ENCODE measurements around the gene CNOT11.

DNA sequence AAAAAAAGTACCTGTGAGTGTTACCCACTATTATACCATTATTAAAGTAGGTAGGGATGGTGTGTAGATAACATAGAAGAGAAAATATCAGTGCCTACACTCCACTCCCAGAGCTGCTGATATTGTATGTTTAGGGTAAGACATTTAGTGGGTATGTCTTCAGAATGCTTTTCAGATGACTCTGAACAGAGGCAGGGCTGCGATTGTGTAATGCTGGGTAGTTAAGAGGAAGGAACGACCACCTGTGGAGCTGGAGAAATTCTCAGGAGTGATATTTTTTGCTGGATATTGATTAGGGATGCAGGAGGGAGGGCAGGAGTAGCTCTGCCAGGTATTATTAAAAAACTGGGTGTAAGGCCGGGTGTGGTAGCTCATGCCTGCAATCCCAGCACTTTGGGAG lies 2.8 kb downstream of the CNOT11 start:
- TF ChIP-seq, protein P1, sequence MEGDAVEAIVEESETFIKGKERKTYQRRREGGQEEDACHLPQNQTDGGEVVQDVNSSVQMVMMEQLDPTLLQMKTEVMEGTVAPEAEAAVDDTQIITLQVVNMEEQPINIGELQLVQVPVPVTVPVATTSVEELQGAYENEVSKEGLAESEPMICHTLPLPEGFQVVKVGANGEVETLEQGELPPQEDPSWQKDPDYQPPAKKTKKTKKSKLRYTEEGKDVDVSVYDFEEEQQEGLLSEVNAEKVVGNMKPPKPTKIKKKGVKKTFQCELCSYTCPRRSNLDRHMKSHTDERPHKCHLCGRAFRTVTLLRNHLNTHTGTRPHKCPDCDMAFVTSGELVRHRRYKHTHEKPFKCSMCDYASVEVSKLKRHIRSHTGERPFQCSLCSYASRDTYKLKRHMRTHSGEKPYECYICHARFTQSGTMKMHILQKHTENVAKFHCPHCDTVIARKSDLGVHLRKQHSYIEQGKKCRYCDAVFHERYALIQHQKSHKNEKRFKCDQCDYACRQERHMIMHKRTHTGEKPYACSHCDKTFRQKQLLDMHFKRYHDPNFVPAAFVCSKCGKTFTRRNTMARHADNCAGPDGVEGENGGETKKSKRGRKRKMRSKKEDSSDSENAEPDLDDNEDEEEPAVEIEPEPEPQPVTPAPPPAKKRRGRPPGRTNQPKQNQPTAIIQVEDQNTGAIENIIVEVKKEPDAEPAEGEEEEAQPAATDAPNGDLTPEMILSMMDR (IDR thresholded peaks at IDR 0.05 in 2 of 3, conservative IDR thresholded peaks at IDR 0.05 in 1 of 3; ENCODE audit: borderline replicate concordance in 1 of 3, insufficient read depth in 1 of 3, low read depth in 2 of 3, low read length in 2 of 3), result no peak
- no peak for TF ChIP-seq POLR2AphosphoS5 (IDR thresholded peaks at IDR 0.05; ENCODE audit: low read depth, low read length)
- TF ChIP-seq POLR2A (IDR thresholded peaks at IDR 0.05; ENCODE audit: borderline replicate concordance, extremely low read depth, insufficient read depth, insufficient read length), result no peak
- TF ChIP-seq, protein P2, sequence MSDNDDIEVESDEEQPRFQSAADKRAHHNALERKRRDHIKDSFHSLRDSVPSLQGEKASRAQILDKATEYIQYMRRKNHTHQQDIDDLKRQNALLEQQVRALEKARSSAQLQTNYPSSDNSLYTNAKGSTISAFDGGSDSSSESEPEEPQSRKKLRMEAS (IDR thresholded peaks at IDR 0.05), result no peak
- TF ChIP-seq JUND (IDR thresholded peaks at IDR 0.05), result no peak
- TF ChIP-seq, protein P3, sequence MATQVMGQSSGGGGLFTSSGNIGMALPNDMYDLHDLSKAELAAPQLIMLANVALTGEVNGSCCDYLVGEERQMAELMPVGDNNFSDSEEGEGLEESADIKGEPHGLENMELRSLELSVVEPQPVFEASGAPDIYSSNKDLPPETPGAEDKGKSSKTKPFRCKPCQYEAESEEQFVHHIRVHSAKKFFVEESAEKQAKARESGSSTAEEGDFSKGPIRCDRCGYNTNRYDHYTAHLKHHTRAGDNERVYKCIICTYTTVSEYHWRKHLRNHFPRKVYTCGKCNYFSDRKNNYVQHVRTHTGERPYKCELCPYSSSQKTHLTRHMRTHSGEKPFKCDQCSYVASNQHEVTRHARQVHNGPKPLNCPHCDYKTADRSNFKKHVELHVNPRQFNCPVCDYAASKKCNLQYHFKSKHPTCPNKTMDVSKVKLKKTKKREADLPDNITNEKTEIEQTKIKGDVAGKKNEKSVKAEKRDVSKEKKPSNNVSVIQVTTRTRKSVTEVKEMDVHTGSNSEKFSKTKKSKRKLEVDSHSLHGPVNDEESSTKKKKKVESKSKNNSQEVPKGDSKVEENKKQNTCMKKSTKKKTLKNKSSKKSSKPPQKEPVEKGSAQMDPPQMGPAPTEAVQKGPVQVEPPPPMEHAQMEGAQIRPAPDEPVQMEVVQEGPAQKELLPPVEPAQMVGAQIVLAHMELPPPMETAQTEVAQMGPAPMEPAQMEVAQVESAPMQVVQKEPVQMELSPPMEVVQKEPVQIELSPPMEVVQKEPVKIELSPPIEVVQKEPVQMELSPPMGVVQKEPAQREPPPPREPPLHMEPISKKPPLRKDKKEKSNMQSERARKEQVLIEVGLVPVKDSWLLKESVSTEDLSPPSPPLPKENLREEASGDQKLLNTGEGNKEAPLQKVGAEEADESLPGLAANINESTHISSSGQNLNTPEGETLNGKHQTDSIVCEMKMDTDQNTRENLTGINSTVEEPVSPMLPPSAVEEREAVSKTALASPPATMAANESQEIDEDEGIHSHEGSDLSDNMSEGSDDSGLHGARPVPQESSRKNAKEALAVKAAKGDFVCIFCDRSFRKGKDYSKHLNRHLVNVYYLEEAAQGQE (IDR thresholded peaks at IDR 0.05; ENCODE audit: low read depth), result no peak
- 0 out of 2 replicates have a peak, but pooled peaks have one; percentile 23 for TF ChIP-seq CEBPB (IDR thresholded peaks at IDR 0.05; ENCODE audit: low read depth)
- no peak for TF ChIP-seq EZH2phosphoT487 (IDR thresholded peaks at IDR 0.05; ENCODE audit: borderline replicate concordance)

Data from HCT116 (cell line).